Breast epithelium (tissue), 4 donors: ENCODE results near the gene PFAS. TPM values are rescaled to one million over a fixed set of nuclear protein-coding genes. Genes with fewer than 3 reads are reported as not detected.

ENCODE experiments used
- DNase-seq, 2 donors: peaks; one replicate each; pipeline ENCODE4 v3.0.0-alpha.2; 2019; ENCODE audit warnings: low spot score in 2 of 2
- H3K27ac ChIP-seq, 2 donors: fragments of 200-600 bp; sonication (generic) in 1 of 2; one replicate each; pipeline ENCODE4 v1.5.1; 2016 to 2019; ENCODE audit warnings: mild to moderate bottlenecking in 1 of 2
- H3K27me3 ChIP-seq, 2 donors: fragments of 200-600 bp; sonication (generic) in 1 of 2; one replicate each; pipeline versions ENCODE4 v1.5.1 to v1.6.0; 2017 to 2019; ENCODE audit warnings: control low read depth in 1 of 2, mild to moderate bottlenecking in 1 of 2
- H3K36me3 ChIP-seq: fragments of 200-600 bp; one replicate; pipeline ENCODE4 v1.5.1; 2019
- H3K4me1 ChIP-seq, 2 donors: fragments of 200-600 bp; sonication (generic); one replicate each; pipeline ENCODE4 v1.5.1; 2016 to 2019; ENCODE audit warnings: control low read depth in 1 of 2
- H3K4me3 ChIP-seq, 3 donors: fragments of 200-600 bp; sonication (generic); 1 replicate in 2 of 3; 2 replicates in 1 of 3; pipeline ENCODE4 v1.5.1; 2016 to 2019; ENCODE audit warnings: mild to moderate bottlenecking in 3 of 3, moderate library complexity in 2 of 3
- H3K9me3 ChIP-seq, 2 donors: fragments of 200-600 bp; sonication (generic) in 1 of 2; one replicate each; pipeline ENCODE4 v1.5.1; 2016 to 2019; ENCODE audit warnings: control low read depth in 1 of 2
- POLR2A ChIP-seq: fragments of 450-650 bp; IDR thresholded peaks from one replicate; pipeline ENCODE4 v1.6.1; 2016; ENCODE audit warnings: antibody characterized with exemption, mild to moderate bottlenecking, moderate library complexity
- POLR2AphosphoS5 ChIP-seq, 3 donors: sonication (generic); formaldehyde crosslinking; IDR thresholded peaks; one replicate each; pipeline ENCODE4 v1.6.1; 2017; ENCODE audit warnings: antibody characterized with exemption in 3 of 3
- intact Hi-C: fragments of 100-400 bp; cut with DNase I; formaldehyde crosslinking; loops from one replicate; pipeline ENCODE4 v1.15.1; 2023; ENCODE audit warnings: low total_unique reads
- total RNA-seq, 3 donors: library from RNA; depleted of rRNA; stranded (reverse); fragments of >200 nt; gene quantifications; one replicate each; pipeline ENCODE4 v1.1.0, GENCODE V29; 2016
- TF ChIP-seq, protein P1 (sequence below), 3 donors: fragments of 450-650 bp; IDR thresholded peaks; one replicate each; pipeline ENCODE4 v1.5.1; 2016 to 2017; ENCODE audit warnings: antibody characterized with exemption in 3 of 3, mild to moderate bottlenecking in 3 of 3, moderate library complexity in 3 of 3

Gene PFAS
- total RNA-seq, 3 donors from 2014 or later: 10.2 to 23.6 (median 18.7) TPM

DNA sequence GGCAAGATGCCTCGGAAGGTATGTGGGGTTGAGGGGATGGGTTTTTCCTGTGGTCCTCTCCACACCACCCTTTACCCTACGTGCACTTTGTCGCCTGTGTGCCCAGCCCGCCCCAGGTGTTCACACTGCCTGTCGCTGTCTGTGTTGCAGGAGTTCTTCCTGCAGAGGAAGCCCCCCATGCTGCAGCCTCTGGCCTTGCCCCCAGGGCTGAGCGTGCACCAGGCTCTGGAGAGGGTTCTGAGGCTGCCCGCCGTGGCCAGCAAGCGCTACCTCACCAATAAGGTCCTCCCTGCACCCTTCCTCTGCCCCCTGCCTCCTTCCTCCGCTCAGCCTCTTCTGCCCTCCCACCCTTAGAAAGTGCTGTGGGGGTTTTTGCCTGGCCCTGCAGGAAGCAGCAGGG, 15.2 kb downstream of the PFAS start:
- DNase-seq: no peak
- Histone ChIP-seq H3K4me1 (no peaks in the 10 kb centered on the region), H3K27me3 (no peaks in the 10 kb centered on the region), H3K9me3 (no peaks in the 10 kb centered on the region), H3K36me3 (peaks cover 5% of the 10 kb centered on the region), H3K27ac (no peak overlapping the region), H3K4me3 (no peak overlapping the region)
- TF ChIP-seq POLR2AphosphoS5 (IDR thresholded peaks at IDR 0.05) (no peak), POLR2A (no peak)
- TF ChIP-seq, protein P1, sequence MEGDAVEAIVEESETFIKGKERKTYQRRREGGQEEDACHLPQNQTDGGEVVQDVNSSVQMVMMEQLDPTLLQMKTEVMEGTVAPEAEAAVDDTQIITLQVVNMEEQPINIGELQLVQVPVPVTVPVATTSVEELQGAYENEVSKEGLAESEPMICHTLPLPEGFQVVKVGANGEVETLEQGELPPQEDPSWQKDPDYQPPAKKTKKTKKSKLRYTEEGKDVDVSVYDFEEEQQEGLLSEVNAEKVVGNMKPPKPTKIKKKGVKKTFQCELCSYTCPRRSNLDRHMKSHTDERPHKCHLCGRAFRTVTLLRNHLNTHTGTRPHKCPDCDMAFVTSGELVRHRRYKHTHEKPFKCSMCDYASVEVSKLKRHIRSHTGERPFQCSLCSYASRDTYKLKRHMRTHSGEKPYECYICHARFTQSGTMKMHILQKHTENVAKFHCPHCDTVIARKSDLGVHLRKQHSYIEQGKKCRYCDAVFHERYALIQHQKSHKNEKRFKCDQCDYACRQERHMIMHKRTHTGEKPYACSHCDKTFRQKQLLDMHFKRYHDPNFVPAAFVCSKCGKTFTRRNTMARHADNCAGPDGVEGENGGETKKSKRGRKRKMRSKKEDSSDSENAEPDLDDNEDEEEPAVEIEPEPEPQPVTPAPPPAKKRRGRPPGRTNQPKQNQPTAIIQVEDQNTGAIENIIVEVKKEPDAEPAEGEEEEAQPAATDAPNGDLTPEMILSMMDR (IDR thresholded peaks at IDR 0.05): no peak
- intact Hi-C loops: no loop called here

DNA sequence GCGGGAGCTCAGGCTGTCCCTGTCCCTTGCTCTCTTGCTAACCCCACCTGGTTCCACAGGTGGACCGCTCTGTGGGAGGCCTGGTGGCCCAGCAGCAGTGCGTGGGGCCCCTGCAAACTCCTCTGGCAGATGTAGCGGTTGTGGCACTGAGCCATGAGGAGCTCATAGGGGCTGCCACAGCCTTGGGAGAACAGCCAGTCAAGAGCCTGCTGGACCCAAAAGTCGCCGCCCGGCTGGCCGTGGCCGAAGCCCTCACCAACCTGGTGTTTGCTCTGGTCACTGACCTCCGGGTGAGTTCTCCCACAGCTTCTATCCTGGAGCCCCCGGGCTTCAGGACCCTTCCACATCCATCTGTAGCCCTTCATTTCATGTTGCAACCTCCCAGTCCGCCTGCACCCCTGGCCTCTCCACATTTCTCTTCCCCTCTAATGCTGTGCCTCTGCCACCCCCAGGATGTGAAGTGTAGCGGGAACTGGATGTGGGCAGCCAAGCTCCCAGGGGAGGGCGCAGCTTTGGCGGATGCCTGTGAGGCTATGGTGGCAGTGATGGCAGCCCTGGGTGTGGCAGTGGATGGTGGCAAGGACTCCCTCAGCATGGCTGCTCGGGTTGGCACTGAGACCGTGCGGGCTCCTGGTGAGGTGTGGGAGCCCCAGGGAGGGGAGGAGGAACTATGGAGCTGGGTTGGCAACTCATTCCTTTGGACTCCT, 15.9 kb downstream of the PFAS start:
- Histone ChIP-seq H3K4me1 (no peaks in the 10 kb centered on the region), H3K27me3 (no peaks in the 10 kb centered on the region), H3K27ac (no peak overlapping the region), H3K4me3 (no peak overlapping the region), H3K9me3 (no peaks in the 10 kb centered on the region), H3K36me3 (peaks cover 5% of the 10 kb centered on the region)
- TF ChIP-seq POLR2AphosphoS5 (IDR thresholded peaks at IDR 0.05): no peak
- no peak for TF ChIP-seq POLR2A
- TF ChIP-seq, protein P1 (IDR thresholded peaks at IDR 0.05): no peak
- intact Hi-C loops: no loop called here
- DNase-seq: no peak

DNA sequence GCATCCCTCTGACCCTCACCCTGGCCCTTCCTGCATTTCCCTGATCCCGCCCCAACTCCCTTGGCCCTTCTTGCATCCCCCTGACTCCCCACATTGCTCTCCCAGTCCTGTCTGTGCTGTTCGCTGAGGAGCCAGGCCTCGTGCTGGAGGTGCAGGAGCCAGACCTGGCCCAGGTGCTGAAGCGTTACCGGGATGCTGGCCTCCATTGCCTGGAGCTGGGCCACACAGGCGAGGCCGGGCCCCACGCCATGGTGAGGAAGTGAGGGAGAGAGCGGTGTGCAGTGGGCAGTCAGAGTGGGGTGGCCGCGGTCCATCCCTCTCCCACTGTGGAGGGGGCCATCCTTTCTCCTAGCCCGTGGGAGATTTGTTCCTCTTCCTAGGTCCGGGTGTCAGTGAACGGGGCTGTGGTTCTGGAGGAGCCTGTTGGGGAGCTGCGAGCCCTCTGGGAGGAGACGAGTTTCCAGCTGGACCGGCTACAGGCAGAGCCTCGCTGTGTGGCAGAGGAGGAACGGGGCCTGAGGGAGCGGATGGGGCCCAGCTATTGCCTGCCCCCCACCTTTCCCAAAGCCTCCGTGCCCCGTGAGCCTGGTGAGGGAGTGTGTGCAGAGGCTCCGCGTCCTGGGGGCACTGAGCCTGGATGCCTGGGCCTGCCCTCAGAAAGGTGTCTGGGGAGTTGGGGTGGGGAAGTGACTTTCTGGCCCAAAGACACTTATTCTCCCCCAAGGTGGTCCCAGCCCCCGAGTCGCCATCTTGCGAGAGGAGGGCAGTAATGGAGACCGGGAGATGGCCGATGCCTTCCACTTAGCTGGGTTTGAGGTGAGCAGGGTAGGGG, 17.8 kb downstream of the PFAS start:
- no peak for DNase-seq
- H3K36me3 ChIP-seq: peaks cover 5% of the 10 kb centered on the region
- TF ChIP-seq, protein P1 (IDR thresholded peaks at IDR 0.05): no peak
- TF ChIP-seq POLR2AphosphoS5 (IDR thresholded peaks at IDR 0.05): no peak
- no peak for TF ChIP-seq POLR2A
- intact Hi-C loops: no loop called here
- no peaks in the 10 kb centered on the region for H3K4me1 ChIP-seq
- no peak overlapping the region for H3K4me3 ChIP-seq
- no peaks in the 10 kb centered on the region for H3K27me3 ChIP-seq
- no peak overlapping the region for H3K27ac ChIP-seq
- no peaks in the 10 kb centered on the region for H3K9me3 ChIP-seq

DNA sequence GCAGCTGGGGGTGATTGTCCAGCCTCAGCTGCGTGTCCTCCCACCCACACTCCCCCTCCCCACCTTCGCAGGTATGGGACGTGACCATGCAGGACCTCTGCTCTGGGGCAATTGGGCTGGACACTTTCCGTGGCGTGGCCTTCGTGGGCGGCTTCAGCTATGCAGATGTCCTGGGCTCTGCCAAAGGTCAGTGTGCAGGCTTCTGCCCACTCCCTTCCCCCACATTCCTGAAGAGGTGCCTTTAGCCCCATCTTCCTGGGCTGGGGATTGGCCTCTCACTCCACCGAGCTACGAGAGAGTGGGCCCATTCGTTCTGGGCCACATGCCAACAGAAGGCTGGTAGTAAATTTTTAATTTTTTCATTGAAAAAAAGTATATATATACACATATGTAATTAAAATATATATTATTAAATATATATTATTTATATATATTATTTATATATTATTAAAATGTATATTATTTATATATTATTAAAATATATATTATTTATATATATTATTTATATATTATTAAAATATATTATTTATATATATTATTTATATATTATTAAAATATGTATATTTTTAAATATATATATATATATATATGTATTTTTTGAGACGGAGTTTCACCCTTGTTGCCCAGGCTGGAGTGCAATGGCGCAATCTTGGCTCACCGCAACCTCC, 18.5 kb downstream of the PFAS start:
- TF ChIP-seq, protein P1 (IDR thresholded peaks at IDR 0.05): no peak
- TF ChIP-seq POLR2A (no peak), POLR2AphosphoS5 (IDR thresholded peaks at IDR 0.05) (no peak)
- Histone ChIP-seq H3K9me3 (no peaks in the 10 kb centered on the region), H3K27ac (no peak overlapping the region), H3K36me3 (peaks cover 5% of the 10 kb centered on the region), H3K27me3 (no peaks in the 10 kb centered on the region), H3K4me3 (no peak overlapping the region), H3K4me1 (no peaks in the 10 kb centered on the region)
- no peak for DNase-seq
- intact Hi-C loops: no loop called here
